K562 (cell line): Measurements from ENCODE around the gene SAV1. TPM values are rescaled to one million over a fixed set of nuclear protein-coding genes. Genes with fewer than 3 reads are reported as not detected.

Experiments
- BRD9 ChIP-seq: fragments of 450-650 bp; IDR thresholded peaks from 2 replicates; pipeline ENCODE4 v1.6.1; 2018; ENCODE audit warnings: low read depth; ENCODE audit not compliant: partially characterized antibody
- HDAC8 ChIP-seq: fragments of 450-650 bp; IDR thresholded peaks from 2 replicates; pipeline ENCODE4 v1.6.1; 2016; ENCODE audit warnings: mild to moderate bottlenecking, missing genetic modification characterization, moderate library complexity, missing compliant biosample characterization
- MYBL2 ChIP-seq, 2 experiments: fragments of 450-650 bp in 1 of 2; sonication (generic) in 1 of 2; formaldehyde crosslinking in 1 of 2; IDR thresholded peaks; 2 replicates each; pipeline versions ENCODE4 v1.6.1 to v1.8.1; 2017 to 2022; ENCODE audit warnings: borderline replicate concordance in 1 of 2, inconsistent platforms in 1 of 2, low read depth in 1 of 2, mild to moderate bottlenecking in 1 of 2, missing genetic modification reagents in 1 of 2, moderate library complexity in 1 of 2
- polyA plus RNA-seq, 8 experiments: library from polyadenylated mRNA; depleted of rRNA in 4 of 8; stranded (reverse) in 5 of 8; unstranded in 3 of 8; fragments of >200 nt; fragmentation: Nextera tagmentation in 2 of 8; fragmentation: Illumina TruSeq in 1 of 8; extraction: Ambion mirVana in 2 of 8; extraction: Trizol in 1 of 8; gene quantifications; 2 replicates each; pipeline versions ENCODE4 v1.2.1 to v1.2.3, GENCODE V29; 2011 to 2014; ENCODE audit warnings: inconsistent platforms in 1 of 8, missing spikeins in 1 of 8
- total RNA-seq, 7 experiments: library from RNA; depleted of rRNA in 6 of 7; stranded (reverse); fragments of >200 nt in 6 of 7; fragmentation: Illumina TruSeq in 2 of 7; extraction: Trizol in 2 of 7; gene quantifications; 2 replicates each; pipeline versions ENCODE4 v1.2.1 to v1.2.3, GENCODE V29; 2011 to 2021; ENCODE audit warnings: low replicate concordance in 1 of 7
- TF ChIP-seq, protein P1 (sequence below): fragments of 250-450 bp; sonication (Bioruptor Pico); IDR thresholded peaks from 2 replicates; pipeline ENCODE4 v1.4.0; 2020; ENCODE audit warnings: mild to moderate bottlenecking, moderate library complexity
- TF ChIP-seq, protein P2 (sequence below): fragments of 250-450 bp; sonication (Bioruptor Pico); IDR thresholded peaks from 2 replicates; pipeline ENCODE4 v1.4.0; 2020; ENCODE audit warnings: mild to moderate bottlenecking
- TF ChIP-seq, protein P3 (sequence below): fragments of 250-450 bp; sonication (Bioruptor Pico); IDR thresholded peaks from 2 replicates; pipeline ENCODE4 v1.8.0; 2022; ENCODE audit warnings: moderate library complexity, mild to moderate bottlenecking, inconsistent platforms

Gene SAV1
- total and polyA plus RNA-seq, 9 of the 15 experiments (the other 6 are each of a cell fraction or from before 2014, with no cell fraction given) = 6.5 to 18.1 (median 16.1) TPM

DNA sequence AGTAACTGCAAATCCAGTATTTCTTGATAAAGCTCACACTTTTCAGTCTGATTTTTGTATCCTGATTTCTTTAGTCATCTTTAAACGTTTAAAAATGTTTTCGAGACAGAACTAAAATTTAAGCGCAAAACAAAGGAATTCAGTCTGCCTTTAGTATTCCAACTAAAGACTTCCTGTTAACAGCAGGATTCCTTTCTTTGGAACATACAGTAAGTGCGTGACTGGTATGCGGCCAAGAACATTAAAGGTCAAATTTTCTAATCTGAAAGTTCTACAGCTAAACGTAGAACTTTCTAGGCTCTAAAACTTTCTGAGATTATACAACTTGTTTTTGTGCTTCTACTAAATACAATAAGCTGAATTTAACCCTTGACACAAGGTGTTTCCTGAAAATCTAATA lies 9.9 kb downstream of the SAV1 start (continued):
- TF ChIP-seq, protein P1, sequence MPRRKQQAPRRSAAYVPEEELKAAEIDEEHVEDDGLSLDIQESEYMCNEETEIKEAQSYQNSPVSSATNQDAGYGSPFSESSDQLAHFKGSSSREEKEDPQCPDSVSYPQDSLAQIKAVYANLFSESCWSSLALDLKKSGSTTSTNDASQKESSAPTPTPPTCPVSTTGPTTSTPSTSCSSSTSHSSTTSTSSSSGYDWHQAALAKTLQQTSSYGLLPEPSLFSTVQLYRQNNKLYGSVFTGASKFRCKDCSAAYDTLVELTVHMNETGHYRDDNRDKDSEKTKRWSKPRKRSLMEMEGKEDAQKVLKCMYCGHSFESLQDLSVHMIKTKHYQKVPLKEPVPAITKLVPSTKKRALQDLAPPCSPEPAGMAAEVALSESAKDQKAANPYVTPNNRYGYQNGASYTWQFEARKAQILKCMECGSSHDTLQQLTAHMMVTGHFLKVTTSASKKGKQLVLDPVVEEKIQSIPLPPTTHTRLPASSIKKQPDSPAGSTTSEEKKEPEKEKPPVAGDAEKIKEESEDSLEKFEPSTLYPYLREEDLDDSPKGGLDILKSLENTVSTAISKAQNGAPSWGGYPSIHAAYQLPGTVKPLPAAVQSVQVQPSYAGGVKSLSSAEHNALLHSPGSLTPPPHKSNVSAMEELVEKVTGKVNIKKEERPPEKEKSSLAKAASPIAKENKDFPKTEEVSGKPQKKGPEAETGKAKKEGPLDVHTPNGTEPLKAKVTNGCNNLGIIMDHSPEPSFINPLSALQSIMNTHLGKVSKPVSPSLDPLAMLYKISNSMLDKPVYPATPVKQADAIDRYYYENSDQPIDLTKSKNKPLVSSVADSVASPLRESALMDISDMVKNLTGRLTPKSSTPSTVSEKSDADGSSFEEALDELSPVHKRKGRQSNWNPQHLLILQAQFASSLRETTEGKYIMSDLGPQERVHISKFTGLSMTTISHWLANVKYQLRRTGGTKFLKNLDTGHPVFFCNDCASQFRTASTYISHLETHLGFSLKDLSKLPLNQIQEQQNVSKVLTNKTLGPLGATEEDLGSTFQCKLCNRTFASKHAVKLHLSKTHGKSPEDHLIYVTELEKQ (CRISPR knock-in tag) = no peak
- TF ChIP-seq, protein P2, sequence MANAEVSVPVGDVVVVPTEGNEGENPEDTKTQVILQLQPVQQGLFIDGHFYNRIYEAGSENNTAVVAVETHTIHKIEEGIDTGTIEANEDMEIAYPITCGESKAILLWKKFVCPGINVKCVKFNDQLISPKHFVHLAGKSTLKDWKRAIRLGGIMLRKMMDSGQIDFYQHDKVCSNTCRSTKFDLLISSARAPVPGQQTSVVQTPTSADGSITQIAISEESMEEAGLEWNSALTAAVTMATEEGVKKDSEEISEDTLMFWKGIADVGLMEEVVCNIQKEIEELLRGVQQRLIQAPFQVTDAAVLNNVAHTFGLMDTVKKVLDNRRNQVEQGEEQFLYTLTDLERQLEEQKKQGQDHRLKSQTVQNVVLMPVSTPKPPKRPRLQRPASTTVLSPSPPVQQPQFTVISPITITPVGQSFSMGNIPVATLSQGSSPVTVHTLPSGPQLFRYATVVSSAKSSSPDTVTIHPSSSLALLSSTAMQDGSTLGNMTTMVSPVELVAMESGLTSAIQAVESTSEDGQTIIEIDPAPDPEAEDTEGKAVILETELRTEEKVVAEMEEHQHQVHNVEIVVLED = no peak
- no peak for TF ChIP-seq BRD9
- no peak for TF ChIP-seq MYBL2 (IDR thresholded peaks at IDR 0.05; ENCODE audit: low read depth)
- TF ChIP-seq MYBL2 (CRISPR knock-in tag; IDR thresholded peaks at IDR 0.05; ENCODE audit: borderline replicate concordance) = no peak
- TF ChIP-seq, protein P3, sequence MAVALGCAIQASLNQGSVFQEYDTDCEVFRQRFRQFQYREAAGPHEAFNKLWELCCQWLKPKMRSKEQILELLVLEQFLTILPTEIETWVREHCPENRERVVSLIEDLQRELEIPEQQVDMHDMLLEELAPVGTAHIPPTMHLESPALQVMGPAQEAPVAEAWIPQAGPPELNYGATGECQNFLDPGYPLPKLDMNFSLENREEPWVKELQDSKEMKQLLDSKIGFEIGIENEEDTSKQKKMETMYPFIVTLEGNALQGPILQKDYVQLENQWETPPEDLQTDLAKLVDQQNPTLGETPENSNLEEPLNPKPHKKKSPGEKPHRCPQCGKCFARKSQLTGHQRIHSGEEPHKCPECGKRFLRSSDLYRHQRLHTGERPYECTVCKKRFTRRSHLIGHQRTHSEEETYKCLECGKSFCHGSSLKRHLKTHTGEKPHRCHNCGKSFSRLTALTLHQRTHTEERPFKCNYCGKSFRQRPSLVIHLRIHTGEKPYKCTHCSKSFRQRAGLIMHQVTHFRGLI (CRISPR knock-in tag) = no peak
- TF ChIP-seq HDAC8 (tag) = no peak
